H1 (cell line): ENCODE measurements around the gene DSTYK. TPM values are rescaled to one million over a fixed set of nuclear protein-coding genes. Genes with fewer than 3 reads are reported as not detected.

Experiments
- polyA plus RNA-seq, 7 experiments: library from polyadenylated mRNA; depleted of rRNA in 3 of 7; stranded (reverse) in 5 of 7; unstranded in 2 of 7; fragments of >200 nt in 5 of 7; fragments of 200-250 nt in 2 of 7; gene quantifications; 1 replicate in 5 of 7; 2 replicates in 1 of 7; 4 replicates in 1 of 7; pipeline versions ENCODE4 v1.2.1 to v1.2.3, GENCODE V29; 2011 to 2013; ENCODE audit warnings: missing spikeins in 2 of 7, mixed read lengths in 2 of 7
- total RNA-seq: library from RNA; stranded (reverse); fragmentation: NEBNext Ultra II Directional; extraction: Animal tissue kit (Norgen Biotek cat#: 25700); gene quantifications from 2 replicates; pipeline ENCODE4 v1.2.1, GENCODE V29; 2021
- TF ChIP-seq, protein P1 (sequence below): fragments of 300-600 bp; sonication (generic); IDR thresholded peaks from 2 replicates; pipeline ENCODE4 v1.7.1; 2012; ENCODE audit warnings: low read length, moderate library complexity, mild to moderate bottlenecking, inconsistent platforms; ENCODE audit not compliant: insufficient replicate concordance
- TF ChIP-seq, protein P2 (sequence below), 3 experiments: IDR thresholded peaks; 1 replicate in 2 of 3; 2 replicates in 1 of 3; pipeline versions ENCODE4 v1.5.1 to v1.6.1; 2011; ENCODE audit warnings: low read length in 3 of 3, mild to moderate bottlenecking in 3 of 3, inconsistent platforms in 2 of 3, low read depth in 1 of 3, moderate library complexity in 1 of 3; ENCODE audit not compliant: insufficient read depth in 1 of 3; ENCODE audit errors: control extremely low read depth in 1 of 3

Gene DSTYK
- total and polyA plus RNA-seq, 2 of the 8 experiments (the other 6 are each of a cell fraction or from before 2014, with no cell fraction given) = 2.7 to 8.5 TPM

DNA sequence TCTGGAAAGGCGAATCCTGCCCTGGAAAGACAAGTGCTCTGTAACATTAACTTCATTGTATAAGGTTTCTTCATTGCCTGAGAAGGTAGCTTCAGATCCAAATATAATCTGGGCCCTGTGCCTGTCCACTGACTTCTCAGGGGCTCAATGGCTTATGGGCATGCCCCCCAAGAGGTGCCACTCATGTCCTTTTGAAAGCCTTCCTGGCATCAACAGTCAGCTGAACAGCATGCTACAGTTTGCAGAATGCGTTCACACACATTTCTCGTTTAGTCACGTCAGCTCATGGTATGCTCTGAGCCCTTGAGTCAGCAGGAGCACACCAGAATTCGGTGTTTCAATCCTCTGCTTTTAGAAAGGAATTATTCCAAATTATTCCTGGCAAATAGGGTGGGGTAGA is 40.1 kb upstream of the DSTYK start (continued):
- TF ChIP-seq, protein P1, sequence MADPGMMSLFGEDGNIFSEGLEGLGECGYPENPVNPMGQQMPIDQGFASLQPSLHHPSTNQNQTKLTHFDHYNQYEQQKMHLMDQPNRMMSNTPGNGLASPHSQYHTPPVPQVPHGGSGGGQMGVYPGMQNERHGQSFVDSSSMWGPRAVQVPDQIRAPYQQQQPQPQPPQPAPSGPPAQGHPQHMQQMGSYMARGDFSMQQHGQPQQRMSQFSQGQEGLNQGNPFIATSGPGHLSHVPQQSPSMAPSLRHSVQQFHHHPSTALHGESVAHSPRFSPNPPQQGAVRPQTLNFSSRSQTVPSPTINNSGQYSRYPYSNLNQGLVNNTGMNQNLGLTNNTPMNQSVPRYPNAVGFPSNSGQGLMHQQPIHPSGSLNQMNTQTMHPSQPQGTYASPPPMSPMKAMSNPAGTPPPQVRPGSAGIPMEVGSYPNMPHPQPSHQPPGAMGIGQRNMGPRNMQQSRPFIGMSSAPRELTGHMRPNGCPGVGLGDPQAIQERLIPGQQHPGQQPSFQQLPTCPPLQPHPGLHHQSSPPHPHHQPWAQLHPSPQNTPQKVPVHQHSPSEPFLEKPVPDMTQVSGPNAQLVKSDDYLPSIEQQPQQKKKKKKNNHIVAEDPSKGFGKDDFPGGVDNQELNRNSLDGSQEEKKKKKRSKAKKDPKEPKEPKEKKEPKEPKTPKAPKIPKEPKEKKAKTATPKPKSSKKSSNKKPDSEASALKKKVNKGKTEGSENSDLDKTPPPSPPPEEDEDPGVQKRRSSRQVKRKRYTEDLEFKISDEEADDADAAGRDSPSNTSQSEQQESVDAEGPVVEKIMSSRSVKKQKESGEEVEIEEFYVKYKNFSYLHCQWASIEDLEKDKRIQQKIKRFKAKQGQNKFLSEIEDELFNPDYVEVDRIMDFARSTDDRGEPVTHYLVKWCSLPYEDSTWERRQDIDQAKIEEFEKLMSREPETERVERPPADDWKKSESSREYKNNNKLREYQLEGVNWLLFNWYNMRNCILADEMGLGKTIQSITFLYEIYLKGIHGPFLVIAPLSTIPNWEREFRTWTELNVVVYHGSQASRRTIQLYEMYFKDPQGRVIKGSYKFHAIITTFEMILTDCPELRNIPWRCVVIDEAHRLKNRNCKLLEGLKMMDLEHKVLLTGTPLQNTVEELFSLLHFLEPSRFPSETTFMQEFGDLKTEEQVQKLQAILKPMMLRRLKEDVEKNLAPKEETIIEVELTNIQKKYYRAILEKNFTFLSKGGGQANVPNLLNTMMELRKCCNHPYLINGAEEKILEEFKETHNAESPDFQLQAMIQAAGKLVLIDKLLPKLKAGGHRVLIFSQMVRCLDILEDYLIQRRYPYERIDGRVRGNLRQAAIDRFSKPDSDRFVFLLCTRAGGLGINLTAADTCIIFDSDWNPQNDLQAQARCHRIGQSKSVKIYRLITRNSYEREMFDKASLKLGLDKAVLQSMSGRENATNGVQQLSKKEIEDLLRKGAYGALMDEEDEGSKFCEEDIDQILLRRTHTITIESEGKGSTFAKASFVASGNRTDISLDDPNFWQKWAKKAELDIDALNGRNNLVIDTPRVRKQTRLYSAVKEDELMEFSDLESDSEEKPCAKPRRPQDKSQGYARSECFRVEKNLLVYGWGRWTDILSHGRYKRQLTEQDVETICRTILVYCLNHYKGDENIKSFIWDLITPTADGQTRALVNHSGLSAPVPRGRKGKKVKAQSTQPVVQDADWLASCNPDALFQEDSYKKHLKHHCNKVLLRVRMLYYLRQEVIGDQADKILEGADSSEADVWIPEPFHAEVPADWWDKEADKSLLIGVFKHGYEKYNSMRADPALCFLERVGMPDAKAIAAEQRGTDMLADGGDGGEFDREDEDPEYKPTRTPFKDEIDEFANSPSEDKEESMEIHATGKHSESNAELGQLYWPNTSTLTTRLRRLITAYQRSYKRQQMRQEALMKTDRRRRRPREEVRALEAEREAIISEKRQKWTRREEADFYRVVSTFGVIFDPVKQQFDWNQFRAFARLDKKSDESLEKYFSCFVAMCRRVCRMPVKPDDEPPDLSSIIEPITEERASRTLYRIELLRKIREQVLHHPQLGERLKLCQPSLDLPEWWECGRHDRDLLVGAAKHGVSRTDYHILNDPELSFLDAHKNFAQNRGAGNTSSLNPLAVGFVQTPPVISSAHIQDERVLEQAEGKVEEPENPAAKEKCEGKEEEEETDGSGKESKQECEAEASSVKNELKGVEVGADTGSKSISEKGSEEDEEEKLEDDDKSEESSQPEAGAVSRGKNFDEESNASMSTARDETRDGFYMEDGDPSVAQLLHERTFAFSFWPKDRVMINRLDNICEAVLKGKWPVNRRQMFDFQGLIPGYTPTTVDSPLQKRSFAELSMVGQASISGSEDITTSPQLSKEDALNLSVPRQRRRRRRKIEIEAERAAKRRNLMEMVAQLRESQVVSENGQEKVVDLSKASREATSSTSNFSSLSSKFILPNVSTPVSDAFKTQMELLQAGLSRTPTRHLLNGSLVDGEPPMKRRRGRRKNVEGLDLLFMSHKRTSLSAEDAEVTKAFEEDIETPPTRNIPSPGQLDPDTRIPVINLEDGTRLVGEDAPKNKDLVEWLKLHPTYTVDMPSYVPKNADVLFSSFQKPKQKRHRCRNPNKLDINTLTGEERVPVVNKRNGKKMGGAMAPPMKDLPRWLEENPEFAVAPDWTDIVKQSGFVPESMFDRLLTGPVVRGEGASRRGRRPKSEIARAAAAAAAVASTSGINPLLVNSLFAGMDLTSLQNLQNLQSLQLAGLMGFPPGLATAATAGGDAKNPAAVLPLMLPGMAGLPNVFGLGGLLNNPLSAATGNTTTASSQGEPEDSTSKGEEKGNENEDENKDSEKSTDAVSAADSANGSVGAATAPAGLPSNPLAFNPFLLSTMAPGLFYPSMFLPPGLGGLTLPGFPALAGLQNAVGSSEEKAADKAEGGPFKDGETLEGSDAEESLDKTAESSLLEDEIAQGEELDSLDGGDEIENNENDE = no peak
- TF ChIP-seq, protein P2, sequence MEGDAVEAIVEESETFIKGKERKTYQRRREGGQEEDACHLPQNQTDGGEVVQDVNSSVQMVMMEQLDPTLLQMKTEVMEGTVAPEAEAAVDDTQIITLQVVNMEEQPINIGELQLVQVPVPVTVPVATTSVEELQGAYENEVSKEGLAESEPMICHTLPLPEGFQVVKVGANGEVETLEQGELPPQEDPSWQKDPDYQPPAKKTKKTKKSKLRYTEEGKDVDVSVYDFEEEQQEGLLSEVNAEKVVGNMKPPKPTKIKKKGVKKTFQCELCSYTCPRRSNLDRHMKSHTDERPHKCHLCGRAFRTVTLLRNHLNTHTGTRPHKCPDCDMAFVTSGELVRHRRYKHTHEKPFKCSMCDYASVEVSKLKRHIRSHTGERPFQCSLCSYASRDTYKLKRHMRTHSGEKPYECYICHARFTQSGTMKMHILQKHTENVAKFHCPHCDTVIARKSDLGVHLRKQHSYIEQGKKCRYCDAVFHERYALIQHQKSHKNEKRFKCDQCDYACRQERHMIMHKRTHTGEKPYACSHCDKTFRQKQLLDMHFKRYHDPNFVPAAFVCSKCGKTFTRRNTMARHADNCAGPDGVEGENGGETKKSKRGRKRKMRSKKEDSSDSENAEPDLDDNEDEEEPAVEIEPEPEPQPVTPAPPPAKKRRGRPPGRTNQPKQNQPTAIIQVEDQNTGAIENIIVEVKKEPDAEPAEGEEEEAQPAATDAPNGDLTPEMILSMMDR (IDR thresholded peaks at IDR 0.05; ENCODE audit: control extremely low read depth in 1 of 3, insufficient read depth in 1 of 3, low read depth in 1 of 3, low read length in 3 of 3) = no peak
